Astrocyte (in vitro differentiated cells and primary cell): ENCODE measurements around the gene RHNO1. TPM values are rescaled to one million over a fixed set of nuclear protein-coding genes. Genes with fewer than 3 reads are reported as not detected.
"Not testable (repeated sequence)": the region's sequence is repeated elsewhere in the genome, so short reads cannot be mapped to it uniquely, and the experiment has no call there.

ENCODE experiments used
- DNase-seq: peaks from one replicate; pipeline ENCODE4 v3.0.0-alpha.2; 2010; ENCODE audit warnings: low read depth
- FAIRE-seq: peaks from 2 replicates; lab custom pipeline; 2011; peaks lifted over from hg19 to GRCh38; lab: Jason Lieb, UNC
- H2AFZ ChIP-seq: 2 replicates; pipeline ENCODE4 v1.6.0; 2012; ENCODE audit warnings: low read depth, low read length, inconsistent platforms
- H3K27ac ChIP-seq: 2 replicates; pipeline ENCODE4 v1.5.1; 2011; ENCODE audit warnings: low read depth, low read length, inconsistent platforms
- H3K27me3 ChIP-seq: 2 replicates; pipeline ENCODE4 v1.6.0; 2011; ENCODE audit warnings: low read length, inconsistent platforms; ENCODE audit not compliant: insufficient read depth
- H3K36me3 ChIP-seq: 2 replicates; pipeline ENCODE4 v1.5.1; 2011; ENCODE audit warnings: low read length, inconsistent platforms; ENCODE audit not compliant: insufficient read depth
- H3K4me1 ChIP-seq: 2 replicates; pipeline ENCODE4 v1.5.1; 2011; ENCODE audit warnings: low read length, inconsistent platforms; ENCODE audit not compliant: insufficient read depth
- H3K4me2 ChIP-seq: 2 replicates; pipeline ENCODE4 v1.6.0; 2012; ENCODE audit warnings: low read length, inconsistent platforms
- H3K4me3 ChIP-seq: 2 replicates; pipeline ENCODE4 v1.5.1; 2011; ENCODE audit warnings: low read depth, mild to moderate bottlenecking, low read length, inconsistent platforms; ENCODE audit not compliant: insufficient read depth
- H3K79me2 ChIP-seq: 2 replicates; pipeline ENCODE4 v1.6.0; 2012; ENCODE audit warnings: mild to moderate bottlenecking, low read length, inconsistent platforms; ENCODE audit not compliant: insufficient read depth
- H3K9ac ChIP-seq: 2 replicates; pipeline ENCODE4 v1.6.0; 2012; ENCODE audit warnings: mild to moderate bottlenecking, low read length, inconsistent platforms
- H3K9me3 ChIP-seq: 2 replicates; pipeline ENCODE4 v1.5.1; 2012; ENCODE audit warnings: low read depth, mild to moderate bottlenecking, low read length, inconsistent platforms; ENCODE audit not compliant: insufficient read depth
- H4K20me1 ChIP-seq: 2 replicates; pipeline ENCODE4 v1.6.0; 2012; ENCODE audit warnings: low read length, inconsistent platforms; ENCODE audit not compliant: insufficient read depth
- H3K27ac Mint-ChIP-seq: one replicate; pipeline ENCODE4 v1.8.0; 2021; ENCODE audit warnings: mild to moderate bottlenecking, mixed read lengths; ENCODE audit not compliant: unreplicated experiment
- H3K27me3 Mint-ChIP-seq: one replicate; pipeline ENCODE4 v1.8.0; 2021; ENCODE audit warnings: low read depth, mixed read lengths; ENCODE audit not compliant: unreplicated experiment
- H3K36me3 Mint-ChIP-seq: one replicate; pipeline ENCODE4 v1.8.0; 2021; ENCODE audit warnings: low read depth, mixed read lengths; ENCODE audit not compliant: unreplicated experiment
- H3K4me1 Mint-ChIP-seq: one replicate; pipeline ENCODE4 v1.8.0; 2021; ENCODE audit warnings: low read depth, mixed read lengths; ENCODE audit not compliant: unreplicated experiment
- H3K4me3 Mint-ChIP-seq: one replicate; pipeline ENCODE4 v1.8.0; 2021; ENCODE audit warnings: mild to moderate bottlenecking, moderate library complexity, mixed read lengths; ENCODE audit not compliant: unreplicated experiment
- H3K9me3 Mint-ChIP-seq: one replicate; pipeline ENCODE4 v1.8.0; 2021; ENCODE audit warnings: mild to moderate bottlenecking, mixed read lengths; ENCODE audit not compliant: unreplicated experiment
- CTCF ChIP-seq: IDR thresholded peaks from 2 replicates; pipeline ENCODE4 v1.5.1; 2011; ENCODE audit warnings: low read depth, mild to moderate bottlenecking, inconsistent platforms, low read length, moderate library complexity; ENCODE audit not compliant: insufficient read depth
- EZH2 ChIP-seq: IDR thresholded peaks from 2 replicates; pipeline ENCODE4 v1.6.1; 2012; ENCODE audit warnings: mild to moderate bottlenecking, low read length, inconsistent platforms; ENCODE audit not compliant: insufficient read depth
- total RNA-seq: library from RNA; stranded (reverse); gene quantifications from 2 replicates; pipeline ENCODE4 v1.2.1, GENCODE V29; 2021

Gene RHNO1
- total RNA-seq, 1 donor from 2014 or later: 15.0 TPM

- Mint-ChIP-seq H3K4me1 (peaks cover 5% of the 10 kb centered on the region), H3K27me3 (no peaks in the 10 kb centered on the region), H3K9me3 (no peaks in the 10 kb centered on the region), H3K27ac (no peak overlapping the region), H3K36me3 (no peaks in the 10 kb centered on the region), H3K4me3 (no peak overlapping the region)
- no peak for DNase-seq
- no peak for TF ChIP-seq CTCF
- TF ChIP-seq EZH2: no peak
- H3K4me1 ChIP-seq: no peaks in the 10 kb centered on the region
- H3K4me3 ChIP-seq: no peak overlapping the region
- no peak overlapping the region for H3K27ac ChIP-seq
- no peak overlapping the region for H2AFZ ChIP-seq
- peaks cover 23% of the 10 kb centered on the region for H3K36me3 ChIP-seq
- FAIRE-seq: no peak
- no peaks in the 10 kb centered on the region for H4K20me1 ChIP-seq
- no peaks in the 10 kb centered on the region for H3K9me3 ChIP-seq
- no peaks in the 10 kb centered on the region for H3K27me3 ChIP-seq
- H3K4me2 ChIP-seq: no peak overlapping the region
- H3K79me2 ChIP-seq: no peaks in the 10 kb centered on the region
- H3K9ac ChIP-seq: no peak overlapping the region
These were observed 12.8 kb upstream of the RHNO1 start for GRCh38 chr12:2864198-2864597.

GRCh38 chr12:2868986-2869632 is 7.9 kb upstream of the RHNO1 start:
- not testable (repeated sequence) for H3K4me3 Mint-ChIP-seq, H3K9me3 ChIP-seq, H3K36me3 Mint-ChIP-seq, H2AFZ ChIP-seq, H3K27ac ChIP-seq, H3K4me1 ChIP-seq, H3K9ac ChIP-seq, H3K4me1 Mint-ChIP-seq, H3K27me3 ChIP-seq, H3K4me3 ChIP-seq, H4K20me1 ChIP-seq, H3K9me3 Mint-ChIP-seq, H3K27me3 Mint-ChIP-seq
- FAIRE-seq (peak; percentile 54), DNase-seq (peak; percentile 53)
- peak overlapping the region; percentile 23 for H3K4me2 ChIP-seq
- H3K36me3 ChIP-seq: peaks cover 25% of the 10 kb centered on the region
- H3K79me2 ChIP-seq: peaks cover 24% of the 10 kb centered on the region
- peak overlapping the region; percentile 14 for H3K27ac Mint-ChIP-seq

- TF ChIP-seq CTCF (no peak), EZH2 (no peak)
- DNase-seq (no peak), FAIRE-seq (no peak)
- H3K36me3 ChIP-seq: peaks cover 19% of the 10 kb centered on the region
- peak overlapping the region; percentile 99 for H3K4me2 ChIP-seq
- Mint-ChIP-seq H3K4me1 (peaks cover 3% of the 10 kb centered on the region), H3K36me3 (no peaks in the 10 kb centered on the region), H3K9me3 (no peaks in the 10 kb centered on the region), H3K27ac (no peak overlapping the region), H3K4me3 (peak overlapping the region; percentile 83), H3K27me3 (no peaks in the 10 kb centered on the region)
- H4K20me1 ChIP-seq: no peaks in the 10 kb centered on the region
- no peaks in the 10 kb centered on the region for H3K27me3 ChIP-seq
- peaks cover 6% of the 10 kb centered on the region for H3K4me1 ChIP-seq
- H2AFZ ChIP-seq: peak overlapping the region; percentile 94
- H3K27ac ChIP-seq: peak overlapping the region; percentile 95
- H3K4me3 ChIP-seq: peak overlapping the region; percentile 99
- peak overlapping the region; percentile 99 for H3K9ac ChIP-seq
- H3K9me3 ChIP-seq: no peaks in the 10 kb centered on the region
- peaks cover 86% of the 10 kb centered on the region for H3K79me2 ChIP-seq
These were observed 484 bp upstream of the RHNO1 start for GRCh38 chr12:2876431-2877046.
